Coronary artery (tissue), 2 donors: Measurements from ENCODE around the gene PPP6R3.

Experiments used
- DNase-seq: peaks from one replicate; pipeline ENCODE4 v3.0.0-alpha.2; 2017; ENCODE audit warnings: low spot score
- H3K27ac ChIP-seq, 2 donors: fragments of 200-600 bp; sonication (generic); one replicate each; pipeline ENCODE4 v1.5.1; 2016 to 2019
- H3K4me3 ChIP-seq: fragments of 200-600 bp; sonication (generic); 2 replicates; pipeline ENCODE4 v1.5.1; 2016; ENCODE audit warnings: mild to moderate bottlenecking, moderate library complexity
- TF ChIP-seq, protein P1 (sequence below): fragments of 200-600 bp; sonication (generic); IDR thresholded peaks from one replicate; pipeline ENCODE4 v1.5.1; 2019; ENCODE audit warnings: antibody characterized with exemption

PPP6R3 gene

DNA sequence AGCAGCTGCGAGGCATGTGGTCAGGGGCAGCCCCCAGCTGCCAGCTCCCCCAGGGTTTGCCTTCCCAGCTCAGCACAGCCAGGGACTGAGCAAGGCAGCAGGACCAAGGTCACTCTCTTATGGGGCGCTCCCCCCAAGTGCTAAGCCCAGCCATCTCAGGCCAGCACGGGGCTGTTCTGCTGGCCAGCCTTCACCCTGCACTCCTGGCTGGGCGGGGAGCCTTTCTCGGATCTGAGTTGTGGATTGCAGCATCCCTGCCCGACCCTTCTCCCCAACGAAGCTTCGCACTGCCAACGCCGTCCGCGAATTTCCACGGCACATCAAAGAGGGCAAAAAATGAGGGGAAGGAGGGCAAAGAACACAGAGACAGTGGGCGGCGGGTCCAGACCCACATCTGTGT lies 181.3 kb downstream of the PPP6R3 start:
- no peak overlapping the region for H3K4me3 ChIP-seq
- no peak for DNase-seq
- TF ChIP-seq, protein P1, sequence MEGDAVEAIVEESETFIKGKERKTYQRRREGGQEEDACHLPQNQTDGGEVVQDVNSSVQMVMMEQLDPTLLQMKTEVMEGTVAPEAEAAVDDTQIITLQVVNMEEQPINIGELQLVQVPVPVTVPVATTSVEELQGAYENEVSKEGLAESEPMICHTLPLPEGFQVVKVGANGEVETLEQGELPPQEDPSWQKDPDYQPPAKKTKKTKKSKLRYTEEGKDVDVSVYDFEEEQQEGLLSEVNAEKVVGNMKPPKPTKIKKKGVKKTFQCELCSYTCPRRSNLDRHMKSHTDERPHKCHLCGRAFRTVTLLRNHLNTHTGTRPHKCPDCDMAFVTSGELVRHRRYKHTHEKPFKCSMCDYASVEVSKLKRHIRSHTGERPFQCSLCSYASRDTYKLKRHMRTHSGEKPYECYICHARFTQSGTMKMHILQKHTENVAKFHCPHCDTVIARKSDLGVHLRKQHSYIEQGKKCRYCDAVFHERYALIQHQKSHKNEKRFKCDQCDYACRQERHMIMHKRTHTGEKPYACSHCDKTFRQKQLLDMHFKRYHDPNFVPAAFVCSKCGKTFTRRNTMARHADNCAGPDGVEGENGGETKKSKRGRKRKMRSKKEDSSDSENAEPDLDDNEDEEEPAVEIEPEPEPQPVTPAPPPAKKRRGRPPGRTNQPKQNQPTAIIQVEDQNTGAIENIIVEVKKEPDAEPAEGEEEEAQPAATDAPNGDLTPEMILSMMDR: no peak
- no peak overlapping the region for H3K27ac ChIP-seq

DNA sequence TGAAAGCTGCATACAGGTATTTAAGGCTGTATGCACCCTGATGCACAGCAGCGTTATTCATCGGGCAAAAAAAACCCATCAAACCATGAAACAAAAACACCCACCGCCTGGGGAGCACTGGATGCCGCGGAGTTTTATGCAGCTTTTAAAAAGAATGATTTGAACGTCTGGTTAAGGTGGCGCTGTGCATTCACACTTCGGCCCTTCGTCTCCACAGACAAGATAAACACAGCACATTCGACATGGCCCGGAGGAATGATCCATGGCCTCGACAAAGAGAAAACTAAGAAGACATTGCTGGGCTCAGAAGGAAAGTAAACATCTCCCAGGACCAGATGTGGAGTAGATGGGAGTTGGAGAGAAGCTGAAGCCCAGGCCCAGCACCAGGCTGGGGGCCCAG lies 183.0 kb downstream of the PPP6R3 start:
- H3K4me3 ChIP-seq: no peak overlapping the region
- no peak overlapping the region for H3K27ac ChIP-seq
- TF ChIP-seq, protein P1: no peak
- no peak for DNase-seq

DNA sequence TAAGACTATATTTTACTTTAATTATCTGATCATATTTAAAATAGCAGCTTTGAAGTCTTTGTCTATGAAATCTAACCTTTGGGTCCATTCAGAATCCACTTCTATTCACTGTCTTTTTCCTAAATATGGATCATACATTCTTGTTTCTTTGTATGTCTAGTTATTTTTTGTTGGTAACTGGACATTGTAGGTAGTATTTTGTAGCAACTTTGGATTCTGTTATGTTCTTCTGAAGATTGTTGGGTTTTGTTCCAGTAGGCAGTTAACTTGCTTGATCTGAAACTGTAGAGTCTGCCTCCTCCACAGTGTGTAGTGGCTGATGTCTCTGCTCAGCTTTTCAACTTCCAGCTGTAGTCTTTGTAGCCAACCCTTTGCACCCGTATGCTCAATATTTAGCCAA lies 186.3 kb downstream of the PPP6R3 start:
- Histone ChIP-seq H3K4me3 (no peak overlapping the region), H3K27ac (no peak overlapping the region)
- TF ChIP-seq, protein P1: no peak
- no peak for DNase-seq

DNA sequence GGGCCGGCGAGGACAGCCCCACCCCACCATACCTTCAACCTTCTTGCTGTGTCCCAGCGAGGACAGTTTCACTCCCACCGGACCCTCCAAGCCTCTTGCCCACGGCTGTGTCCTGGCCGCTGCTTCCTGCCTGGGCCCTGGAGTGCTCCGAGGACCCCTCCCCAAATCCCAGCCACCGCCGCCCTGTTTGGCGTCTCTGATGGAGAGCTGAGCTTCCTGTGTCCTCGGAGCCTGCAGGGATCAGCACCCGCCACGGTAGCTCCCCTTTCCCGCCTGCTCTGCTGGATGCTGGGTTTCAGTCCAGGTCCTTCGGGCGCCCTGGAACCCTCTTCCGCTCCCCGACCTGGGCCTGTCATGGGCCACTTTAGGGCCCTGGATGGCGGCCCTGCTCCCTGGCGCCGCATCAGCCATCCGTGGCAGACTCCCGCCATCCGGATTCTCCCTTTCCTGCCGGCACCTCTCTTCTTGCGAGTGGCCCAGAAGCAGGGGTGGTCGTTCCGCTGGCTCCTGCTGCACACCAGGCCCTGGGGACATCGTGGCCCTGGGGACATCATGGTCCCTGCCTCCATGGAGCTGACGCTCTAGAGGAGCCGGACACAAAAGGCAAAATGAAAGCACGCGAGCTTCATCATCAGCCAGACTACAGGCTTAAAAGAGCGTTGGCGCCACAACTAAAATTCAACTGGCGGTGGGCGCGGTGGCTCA lies 189.5 kb downstream of the PPP6R3 start:
- TF ChIP-seq, protein P1: no peak
- Histone ChIP-seq H3K4me3 (no peak overlapping the region), H3K27ac (no peak overlapping the region)
- peak; percentile 69 for DNase-seq

DNA sequence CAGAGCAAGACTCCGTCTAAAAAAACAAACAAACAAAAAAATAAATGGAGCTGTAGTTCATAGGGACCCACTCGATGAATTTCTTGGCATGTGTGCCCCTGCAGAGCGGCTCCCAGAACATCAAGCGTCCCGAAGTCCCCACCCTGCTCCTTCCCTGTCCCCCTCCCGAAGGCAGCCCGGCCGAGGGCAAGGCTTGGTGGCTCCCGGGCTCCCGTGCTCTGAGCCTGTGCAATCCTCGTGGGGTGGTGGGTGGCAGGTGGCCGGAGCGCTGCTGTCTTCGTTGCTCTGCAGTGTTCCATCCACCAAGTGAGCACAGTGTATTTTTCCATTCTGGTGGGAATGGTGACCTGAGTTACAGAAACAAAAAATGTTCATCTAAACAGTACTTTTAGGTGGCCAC lies 190.2 kb downstream of the PPP6R3 start:
- no peak overlapping the region for H3K4me3 ChIP-seq
- TF ChIP-seq, protein P1: no peak
- no peak overlapping the region for H3K27ac ChIP-seq
- no peak for DNase-seq

DNA sequence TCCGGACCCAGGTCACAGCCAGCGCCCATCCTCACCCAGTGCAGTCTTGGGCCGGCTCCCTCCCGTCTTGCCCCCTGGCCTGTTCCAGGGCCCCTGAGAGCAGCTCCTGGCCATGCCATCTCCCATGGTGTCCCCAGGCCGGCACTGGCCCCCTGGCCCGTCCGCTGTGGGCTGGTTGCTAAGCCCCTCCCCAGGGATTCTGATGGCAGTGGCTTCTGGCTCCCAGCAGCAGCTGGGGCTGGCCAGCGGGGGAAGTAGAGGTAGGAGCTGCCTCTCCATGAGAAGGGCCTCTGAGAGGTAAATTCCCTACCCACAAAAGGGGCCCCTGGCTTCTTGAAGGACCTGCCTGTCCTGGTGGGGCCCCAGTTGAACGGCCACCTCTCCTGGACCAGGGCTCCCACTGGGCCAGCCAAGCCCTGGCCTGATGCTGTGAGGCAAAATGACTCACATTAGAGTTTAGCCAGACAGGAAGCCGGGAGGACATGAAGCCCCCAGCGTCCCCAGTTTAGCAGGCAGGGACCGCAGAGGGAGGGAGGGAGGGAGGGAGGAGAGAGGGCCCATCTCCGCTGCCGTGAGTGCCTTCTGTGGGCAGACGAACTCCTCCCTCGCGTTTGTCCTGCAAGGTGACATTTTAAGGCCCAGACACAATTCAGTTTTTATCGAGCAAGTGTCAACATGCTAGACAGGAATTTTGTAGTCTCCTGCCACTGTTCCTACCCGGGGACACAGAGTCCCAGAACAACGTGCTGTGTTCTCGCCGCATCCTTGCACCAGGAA lies 190.8 kb downstream of the PPP6R3 start:
- TF ChIP-seq, protein P1: no peak
- no peak overlapping the region for H3K27ac ChIP-seq
- peak; percentile 62 for DNase-seq
- H3K4me3 ChIP-seq: no peak overlapping the region
